CD1c-positive myeloid dendritic cell (primary cell): ENCODE results near the gene TSPAN18.

ENCODE experiments used
- DNase-seq: peaks from one replicate; pipeline ENCODE4 v3.0.0-alpha.2; 2016; ENCODE audit errors: extremely low spot score

TSPAN18 gene

DNA sequence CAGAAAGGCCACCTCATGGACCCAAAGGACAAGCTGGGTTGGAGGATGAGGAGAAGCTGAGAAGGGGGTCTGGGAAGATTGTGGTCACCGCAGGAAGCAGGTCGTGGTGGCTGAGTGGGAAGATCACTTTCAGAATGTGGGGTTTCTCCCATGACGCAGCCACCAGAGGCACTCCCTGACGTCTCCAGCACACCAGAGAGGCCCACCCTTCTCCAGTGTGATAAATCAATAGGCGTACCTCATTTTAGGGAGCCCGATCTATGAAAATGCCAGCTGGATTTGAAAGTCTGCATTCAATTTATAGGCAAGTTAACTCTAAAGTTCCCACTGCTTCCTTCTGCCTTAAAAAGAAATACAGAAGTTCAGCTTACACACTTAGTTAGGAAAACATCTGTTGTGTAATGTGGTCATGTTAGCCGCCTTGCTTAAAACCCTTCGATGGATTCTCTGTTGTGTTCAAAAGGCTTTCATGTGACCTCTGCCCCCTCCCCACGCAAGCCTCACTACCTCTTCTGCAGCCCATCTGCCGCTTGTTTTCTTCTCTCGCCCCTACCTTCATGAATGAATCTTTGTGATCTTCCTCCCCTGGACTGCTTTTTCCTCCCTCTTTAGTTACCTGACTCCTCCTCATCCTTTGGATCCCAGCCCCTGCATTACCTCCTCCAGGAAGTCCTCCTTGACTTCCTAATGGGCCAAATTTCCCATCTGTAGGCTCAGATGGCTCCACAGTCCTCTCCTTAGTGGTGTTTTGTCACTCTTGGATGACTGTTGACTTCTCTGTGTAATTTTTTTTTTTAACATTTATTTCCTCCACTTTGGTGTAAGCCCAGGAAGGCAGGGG is 10.7 kb downstream of the TSPAN18 start:
- DNase-seq, result peak; percentile 32

DNA sequence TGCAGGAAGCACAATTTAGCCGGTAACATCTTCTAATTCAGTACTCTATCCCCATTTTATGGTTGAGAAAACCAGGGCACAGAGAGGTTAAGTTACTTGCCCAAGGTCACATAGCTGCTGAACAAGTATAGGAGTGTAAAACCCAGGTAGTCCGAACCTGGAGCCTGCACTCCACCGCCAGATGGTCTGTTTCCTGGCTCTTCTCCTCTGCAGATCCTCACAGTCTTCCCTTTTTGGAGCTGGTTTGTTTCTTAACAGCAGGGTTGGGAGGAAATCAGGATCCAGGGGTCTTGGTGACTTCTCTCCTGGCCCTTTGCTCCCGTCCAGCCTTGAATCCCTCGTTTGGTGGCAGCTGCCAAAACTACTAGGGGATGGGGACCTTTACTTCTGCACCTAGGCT is 12.0 kb downstream of the TSPAN18 start:
- DNase-seq, result no peak

DNA sequence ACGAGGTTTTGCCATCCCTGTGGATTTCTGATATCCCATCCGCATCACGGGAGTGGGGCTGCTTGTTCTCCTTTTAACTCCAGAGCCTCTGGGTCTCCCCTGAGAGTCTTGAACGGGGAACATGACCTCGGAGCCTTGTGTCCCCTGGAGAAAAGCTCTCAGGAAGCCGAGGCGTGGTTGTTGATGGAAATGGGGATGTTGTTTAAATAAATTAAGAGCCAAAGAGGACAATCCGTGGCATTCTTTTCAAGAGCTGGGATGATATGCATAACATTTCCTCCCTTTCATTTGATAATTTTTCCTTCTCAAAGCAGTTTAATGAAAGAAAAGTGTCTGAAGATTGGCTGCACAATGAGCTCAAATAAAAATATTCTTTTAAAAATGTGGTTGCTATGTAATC is 14.2 kb downstream of the TSPAN18 start:
- no peak for DNase-seq

DNA sequence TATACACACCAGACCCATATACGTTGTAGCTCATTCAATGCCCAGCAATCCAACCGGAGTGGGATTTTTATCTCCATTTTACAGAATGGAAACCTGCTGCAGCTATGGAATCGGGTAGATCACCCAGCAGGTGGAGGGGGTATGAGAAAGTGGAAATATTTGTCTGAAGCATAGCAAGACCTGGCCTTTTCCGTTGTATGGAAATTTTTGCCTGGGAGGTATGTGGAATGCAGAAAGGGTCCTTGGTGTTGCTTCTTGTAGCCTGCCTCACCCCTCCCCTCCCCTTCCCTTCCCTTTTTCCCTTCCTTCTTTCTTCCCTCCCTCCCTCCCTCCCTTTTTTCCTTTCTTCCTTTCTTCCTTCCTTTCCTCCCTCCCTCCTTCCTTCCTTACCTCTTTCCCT is 15.2 kb downstream of the TSPAN18 start:
- no peak for DNase-seq

DNA sequence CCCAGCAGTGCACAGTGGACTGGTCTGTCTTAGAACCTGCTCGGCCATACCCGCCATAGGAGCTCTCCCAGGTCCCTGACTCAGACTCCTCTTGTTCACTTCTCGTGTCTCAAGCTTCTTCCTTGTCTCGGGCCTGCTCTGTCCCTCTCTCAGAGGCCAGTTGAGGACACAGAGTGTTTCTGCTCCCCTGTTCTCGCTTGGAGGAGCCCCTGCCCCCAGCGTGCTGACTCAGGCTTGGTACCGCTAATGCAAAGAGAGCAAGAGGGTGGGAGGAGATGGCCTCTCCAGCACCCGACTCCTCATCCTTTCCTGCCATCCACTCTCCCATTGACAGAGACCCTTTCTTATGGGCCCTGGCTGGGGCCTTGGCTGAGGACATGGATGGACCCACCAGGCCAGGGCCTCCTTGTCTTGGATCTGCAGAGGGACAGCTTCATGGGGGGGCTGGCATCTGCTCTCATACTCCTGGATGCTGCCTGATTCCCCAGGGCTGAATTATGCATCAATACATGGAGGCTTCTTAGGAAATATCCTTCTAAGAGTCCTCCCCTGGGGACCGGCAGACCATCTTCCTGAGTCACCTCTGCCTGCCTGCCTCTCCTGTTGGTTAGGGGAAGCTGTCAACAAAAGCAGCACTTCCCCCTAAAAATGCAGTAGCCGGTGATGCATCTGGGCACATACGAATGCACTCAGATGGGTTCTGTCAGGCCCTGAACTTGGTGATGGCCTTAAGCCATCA is 15.9 kb downstream of the TSPAN18 start:
- DNase-seq, result no peak

DNA sequence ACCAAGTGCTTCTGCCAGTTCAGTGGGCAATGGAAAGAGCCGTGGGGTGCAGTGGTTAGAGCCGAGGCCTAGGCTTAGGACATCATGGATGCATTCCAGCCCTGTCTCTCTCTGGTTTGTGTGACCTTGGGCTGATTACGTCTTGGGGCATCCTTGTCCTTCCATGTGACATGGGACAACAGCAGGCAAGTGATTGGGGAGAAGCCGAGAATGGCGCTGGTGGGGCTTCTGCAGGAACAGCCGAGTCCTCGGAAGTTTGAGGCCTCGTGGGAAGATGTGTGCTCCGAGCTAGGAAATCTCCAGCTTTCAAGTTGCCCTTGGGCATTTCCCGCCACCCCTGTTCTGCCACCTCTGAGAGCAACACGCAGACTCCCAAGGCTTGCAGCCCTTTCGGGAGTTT is 16.6 kb downstream of the TSPAN18 start:
- no peak for DNase-seq

DNA sequence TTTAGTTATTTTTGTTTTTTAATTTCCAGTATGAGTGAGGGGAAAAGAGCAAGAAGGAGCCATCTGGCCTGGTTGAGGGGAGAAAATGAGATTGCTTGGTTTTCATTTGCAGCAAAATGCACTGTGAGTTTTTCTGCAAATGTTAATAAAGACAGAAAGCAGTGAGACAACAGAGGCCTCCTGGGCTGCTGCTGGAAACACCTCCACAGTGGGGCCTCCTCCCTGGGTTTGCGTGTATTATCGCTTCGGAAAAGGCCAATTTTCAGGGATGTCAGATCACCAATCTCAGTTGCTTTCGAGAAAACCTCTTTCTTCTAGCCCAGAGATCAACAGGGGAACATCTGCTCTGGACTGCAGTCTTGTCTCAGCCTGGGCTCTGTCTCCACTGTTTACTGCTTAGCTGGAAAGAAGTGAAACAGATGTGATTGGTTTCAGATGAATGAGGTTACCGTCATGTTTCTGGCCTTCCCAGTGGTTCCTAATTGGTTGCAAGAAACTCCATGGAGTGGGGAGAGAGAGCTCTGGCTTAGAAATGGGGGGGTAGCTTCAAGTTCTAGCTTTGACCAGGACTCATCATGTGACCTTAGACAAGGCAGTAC is 17.3 kb downstream of the TSPAN18 start:
- DNase-seq, result no peak

DNA sequence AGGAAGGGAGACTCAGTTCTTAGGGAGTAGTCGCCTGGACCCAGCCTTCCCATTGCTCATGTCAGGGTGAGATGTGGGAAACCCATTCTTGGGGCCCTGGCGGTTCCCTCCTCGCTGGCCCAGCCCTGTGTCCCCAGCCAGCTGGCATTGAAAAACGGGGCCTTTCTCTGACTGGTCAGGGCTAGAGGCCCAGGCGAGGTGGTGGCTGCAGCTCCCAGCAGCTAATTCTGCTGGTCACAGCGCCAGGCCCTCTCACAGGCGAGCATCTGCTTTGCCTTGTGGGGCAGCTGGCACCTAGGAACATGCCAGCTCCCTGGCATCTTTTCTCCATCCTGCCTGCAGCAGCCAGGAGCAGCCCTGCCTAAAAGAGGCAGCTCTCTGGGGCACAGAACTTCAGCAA is 20.1 kb downstream of the TSPAN18 start:
- no peak for DNase-seq

DNA sequence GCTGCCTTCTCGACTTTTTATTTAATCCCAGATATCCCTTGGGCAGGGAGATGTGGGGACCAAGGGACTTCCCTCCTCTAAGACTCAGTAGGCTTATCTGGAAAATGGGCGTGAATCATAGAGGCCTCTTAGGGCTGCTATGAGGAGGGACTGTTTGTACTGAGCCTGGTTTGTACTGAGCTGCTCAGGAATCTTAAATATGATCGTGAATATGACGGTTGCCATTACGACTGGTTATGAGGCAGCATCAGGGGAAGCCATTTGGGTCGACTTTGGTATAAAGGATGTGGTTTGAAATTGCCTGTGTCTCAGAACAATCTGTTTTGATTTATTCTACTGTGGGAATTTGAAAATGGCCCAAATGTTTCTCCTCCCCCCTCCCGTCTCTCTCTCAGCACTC is 20.6 kb downstream of the TSPAN18 start:
- no peak for DNase-seq

DNA sequence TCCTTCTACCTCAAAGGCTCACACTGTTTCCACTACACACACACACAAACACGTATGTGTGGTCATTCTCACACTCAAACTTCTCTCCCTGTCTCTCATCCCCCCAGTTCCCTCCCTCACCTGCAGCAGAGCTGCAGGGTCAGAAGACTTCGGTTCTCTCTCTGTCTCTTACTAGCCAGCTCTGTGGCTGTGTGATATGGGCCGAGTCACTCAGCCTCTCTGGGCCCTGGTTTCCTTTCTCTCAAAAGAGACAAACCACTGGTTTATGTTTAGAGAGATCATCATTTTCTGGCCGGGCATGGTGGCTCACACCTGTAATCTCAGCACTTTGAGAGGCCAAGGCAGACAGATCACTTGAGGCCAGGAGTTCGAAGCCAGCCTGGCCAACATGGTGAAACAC is 21.1 kb downstream of the TSPAN18 start:
- DNase-seq, result no peak

DNA sequence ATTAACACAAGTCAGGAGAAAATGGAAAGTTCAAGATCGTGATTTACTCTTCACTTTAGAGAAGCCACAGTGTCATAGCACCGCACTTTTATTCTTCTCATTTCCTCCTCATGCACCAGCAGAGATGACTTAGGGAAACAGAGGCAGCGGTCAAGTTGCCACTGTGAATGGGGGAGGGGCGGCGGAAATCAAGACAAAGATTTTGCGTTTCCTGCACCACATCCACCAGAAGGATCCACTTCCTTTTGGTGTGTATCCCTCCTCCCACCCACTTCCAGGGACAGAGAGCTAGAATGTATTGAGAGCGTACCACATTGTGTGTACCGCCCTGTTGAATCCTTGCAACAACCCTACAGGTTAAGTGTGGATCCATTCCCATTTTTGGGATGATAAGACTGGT is 21.8 kb downstream of the TSPAN18 start:
- no peak for DNase-seq

DNA sequence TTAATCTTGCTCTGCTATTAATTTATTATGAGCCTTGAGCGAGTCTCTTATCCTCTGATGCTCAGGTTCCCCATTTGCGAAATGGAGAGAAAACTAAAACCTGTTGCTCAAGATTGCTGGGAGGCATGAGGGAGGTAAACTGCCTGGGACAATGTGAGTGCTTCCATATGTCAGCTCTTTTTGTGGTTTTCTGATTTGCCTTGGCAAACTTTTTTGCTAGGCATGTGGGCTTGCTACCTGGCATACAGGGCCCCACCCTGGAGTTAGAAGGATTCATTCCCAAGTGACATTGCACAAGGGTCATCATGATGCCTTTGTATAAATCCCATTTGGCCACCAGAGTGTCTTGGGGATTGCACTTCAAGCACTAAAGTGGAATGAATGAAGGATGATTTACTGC is 22.4 kb downstream of the TSPAN18 start:
- no peak for DNase-seq

DNA sequence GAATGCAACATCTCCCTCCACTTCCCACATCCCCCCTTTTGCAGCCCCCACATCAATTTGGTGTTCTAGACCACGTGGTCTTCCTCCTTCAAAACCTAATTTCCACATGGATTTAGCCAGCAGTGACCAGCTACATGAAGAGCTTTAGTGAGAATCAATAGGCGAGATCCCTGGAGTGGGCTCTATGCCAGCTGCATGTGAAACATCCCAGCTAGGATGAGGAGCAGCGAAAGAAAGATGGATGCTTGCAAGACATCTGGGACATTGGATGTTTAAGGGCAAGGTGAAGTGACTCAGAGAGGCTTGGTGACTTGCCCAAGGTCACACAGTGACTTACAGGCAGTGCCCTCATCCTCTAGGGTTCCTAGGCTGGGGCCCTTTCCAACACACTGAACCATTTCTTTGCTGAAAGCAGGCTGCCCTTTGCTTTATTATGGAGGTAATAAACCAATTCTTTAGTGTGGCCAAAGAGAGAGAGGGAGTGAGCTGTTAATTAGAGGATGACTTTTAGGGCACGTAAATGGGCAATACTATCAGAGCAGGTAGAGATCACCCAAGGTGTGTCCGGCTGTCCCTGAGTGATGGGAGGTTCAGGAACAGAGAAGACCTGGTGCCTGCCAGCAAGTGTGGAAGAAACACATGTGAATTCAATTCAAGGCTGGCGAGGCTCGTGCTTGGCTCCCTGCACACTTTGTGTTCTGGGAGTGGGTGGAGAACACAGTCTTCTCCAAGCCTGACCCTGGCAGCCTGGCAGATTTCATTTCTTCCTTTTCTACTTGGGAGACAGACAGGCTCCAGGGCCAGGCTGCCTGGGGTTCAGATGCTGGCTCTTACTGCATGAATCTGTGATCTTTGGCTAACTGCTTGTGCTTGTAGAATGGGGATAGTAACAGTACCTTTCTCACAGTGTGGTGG is 24.0 kb downstream of the TSPAN18 start:
- no peak for DNase-seq

DNA sequence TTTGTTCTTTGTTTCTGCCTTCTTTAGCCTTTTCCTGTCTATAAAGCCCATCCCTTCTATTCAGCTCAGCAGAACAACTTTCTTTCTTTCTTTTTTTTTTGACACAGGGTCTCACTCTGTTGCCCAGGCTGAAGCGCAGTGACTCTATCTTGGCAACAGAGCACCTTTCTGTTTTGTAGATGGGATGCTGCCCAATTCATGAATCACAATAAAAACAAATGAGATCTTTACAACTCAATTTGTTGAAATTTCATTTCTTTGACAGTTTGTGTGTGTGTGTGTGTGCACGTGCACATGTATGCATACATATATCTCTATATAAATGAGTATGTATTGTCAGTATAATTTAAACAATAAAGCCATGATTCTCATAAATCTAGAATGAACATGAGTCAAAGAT is 25.5 kb downstream of the TSPAN18 start:
- no peak for DNase-seq

DNA sequence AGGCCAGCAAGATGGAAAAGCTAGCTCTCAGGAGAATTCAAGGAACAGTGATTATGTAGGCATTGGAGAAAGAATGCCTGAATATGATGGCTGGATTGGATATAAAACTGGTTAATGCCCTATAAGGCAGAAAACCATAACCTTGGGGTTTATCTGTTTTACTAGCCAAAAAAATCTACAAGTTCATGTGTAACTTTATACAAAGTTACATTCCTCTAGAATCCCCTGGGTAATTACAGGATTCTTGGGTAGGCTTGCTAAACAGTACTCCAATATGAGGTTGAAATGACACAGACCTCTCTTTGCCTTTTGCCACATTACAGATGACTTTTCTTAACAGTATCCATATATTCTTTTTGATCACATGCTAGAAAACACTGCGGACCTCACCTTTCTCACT is 26.0 kb downstream of the TSPAN18 start:
- DNase-seq, result no peak

DNA sequence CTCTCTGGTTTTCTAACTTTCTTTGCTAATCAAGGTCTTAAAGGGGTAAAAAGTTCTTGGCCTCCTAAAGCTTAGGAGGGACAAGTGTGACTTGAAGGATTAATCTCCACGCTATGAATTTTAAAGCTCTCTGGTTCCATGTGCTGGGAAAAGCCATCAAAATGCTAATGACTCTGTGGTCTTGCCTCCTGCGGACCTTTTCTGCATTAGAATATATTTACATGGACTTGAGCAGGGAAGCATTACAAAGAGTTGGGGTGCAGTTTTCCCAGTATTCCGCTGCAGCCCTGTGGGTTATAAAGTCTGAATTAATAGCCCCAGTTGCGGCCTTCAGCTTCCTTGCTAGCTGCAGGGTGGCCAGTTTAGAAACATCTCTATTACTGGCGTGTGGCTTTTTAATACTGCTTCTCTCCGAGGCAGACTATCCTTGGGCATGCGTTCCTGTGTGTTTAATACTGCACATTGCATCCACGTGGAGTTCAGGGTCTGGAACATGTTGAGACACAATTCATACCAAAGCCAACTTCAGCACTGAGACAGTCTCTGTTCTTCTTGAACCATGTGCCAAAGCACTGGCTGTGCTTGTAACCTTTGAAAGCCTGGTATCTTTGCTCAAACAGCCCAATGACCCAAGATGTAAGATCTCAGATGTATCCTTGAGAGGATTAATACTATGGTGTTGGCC is 27.3 kb downstream of the TSPAN18 start:
- DNase-seq, result no peak

DNA sequence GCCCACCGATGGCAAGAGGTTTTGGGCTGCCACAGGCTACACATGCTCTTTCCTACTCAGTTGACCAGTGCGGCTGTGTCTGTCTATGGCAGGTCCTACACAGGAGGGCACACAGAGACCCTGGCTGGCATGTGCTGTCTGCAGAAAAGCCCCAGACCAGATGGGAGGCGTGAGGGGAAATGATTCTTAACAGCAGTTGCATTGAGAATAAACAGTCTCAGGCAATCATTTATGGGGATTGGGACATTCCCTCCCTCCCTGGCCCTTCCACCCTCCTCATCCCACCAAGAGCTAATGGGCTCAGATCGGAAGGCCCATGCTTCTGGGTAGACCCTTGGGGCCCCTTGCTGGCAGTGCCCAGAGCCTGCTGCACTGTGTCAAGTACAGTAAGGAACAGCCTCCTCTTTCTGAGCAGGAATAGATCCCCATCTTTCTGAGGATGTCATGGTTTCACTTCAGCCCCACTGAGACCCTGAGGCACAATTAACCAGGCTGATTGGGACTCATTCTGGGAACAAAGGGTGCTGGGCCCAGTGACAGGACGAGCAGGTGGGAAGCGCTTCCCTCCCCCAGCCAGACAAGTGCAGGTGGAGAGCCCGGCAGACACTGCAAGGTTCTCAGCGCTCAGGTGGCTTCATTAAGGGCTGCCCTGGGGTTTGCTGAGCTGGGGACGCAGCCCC is 28.3 kb downstream of the TSPAN18 start:
- DNase-seq, result no peak

DNA sequence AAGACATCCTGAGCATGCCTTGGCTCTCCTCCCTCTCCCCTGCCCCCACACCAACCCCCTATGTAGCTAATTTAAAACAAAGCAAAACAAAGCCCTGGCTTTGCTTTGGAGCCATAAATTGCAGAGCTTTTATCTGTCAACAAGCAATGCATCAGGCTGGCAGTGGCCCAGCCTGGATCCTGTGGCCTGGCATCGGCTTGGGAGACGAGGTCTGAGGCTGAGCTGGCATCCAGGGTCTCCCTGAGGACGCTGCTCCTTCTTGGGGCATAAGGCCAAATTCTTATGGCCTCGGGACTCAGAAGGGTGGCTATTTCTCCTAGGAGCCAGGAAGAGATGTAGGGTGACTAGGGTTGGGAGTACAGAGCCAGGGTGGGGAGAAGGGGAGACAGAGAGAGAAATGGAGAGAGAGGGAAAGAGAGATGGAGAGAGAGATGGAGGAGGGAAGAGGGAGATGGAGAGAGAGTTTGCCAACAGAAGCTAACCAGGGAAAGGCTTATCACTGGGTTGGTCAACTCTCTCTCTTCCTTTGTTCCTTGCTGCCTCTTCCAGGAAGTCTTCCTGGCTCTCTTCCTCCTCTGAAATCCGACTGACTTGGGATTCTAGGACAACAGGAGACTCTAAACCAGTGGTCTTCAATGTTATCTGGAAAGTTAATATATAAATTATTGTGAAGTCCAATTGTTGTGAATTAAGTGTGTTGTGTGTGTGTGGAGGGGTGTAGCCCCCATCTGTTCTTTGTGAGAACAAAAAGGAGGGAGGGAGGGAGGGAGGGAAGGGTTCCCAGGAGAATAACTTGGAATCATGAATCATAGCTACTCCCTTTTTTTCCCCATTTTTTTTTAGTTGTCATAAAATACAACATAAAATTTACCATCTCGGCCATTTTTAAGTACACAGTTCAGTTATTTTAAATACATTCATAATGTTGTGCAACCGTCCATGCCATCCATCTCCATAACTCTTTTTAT is 29.1 kb downstream of the TSPAN18 start:
- DNase-seq, result no peak

DNA sequence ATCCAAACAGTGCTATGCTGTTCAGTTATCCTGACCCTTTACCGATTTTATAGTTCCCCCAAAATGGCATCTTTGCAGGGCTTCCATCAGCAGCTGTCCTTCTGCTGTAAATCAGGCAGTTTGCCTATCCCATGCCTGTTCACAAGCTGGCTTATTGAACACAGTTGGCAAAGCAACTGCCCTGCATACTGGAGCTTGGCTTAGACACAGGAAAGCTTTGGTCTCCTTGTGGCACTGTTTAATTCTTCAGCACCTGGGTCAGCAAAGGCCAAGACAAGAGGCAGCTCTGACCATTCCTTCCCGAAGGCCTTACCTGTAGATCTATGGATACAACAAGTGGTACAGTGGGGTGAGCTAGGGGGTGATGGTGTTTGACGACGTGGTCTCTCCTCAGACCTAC is 32.2 kb downstream of the TSPAN18 start:
- no peak for DNase-seq
